K562 (cell line): ENCODE measurements around the gene CD300H. TPM values are rescaled to one million over a fixed set of nuclear protein-coding genes. Genes with fewer than 3 reads are reported as not detected.

Experiments used
- ATAC-seq: fragments of 200-7000 bp; cut with Tn5 transposase; 3 replicates; pipeline ENCODE4 v1.9.1; 2020; ENCODE audit warnings: moderate library complexity
- BruUV-seq: library from RNA; stranded (reverse); fragments of 400-500 nt; replicated peaks from 2 replicates; lab custom pipeline; 2021; lab: Mats Ljungman, UMichigan
- CTCF ChIA-PET: fragments of 300-600 bp; formaldehyde crosslinking; extraction: SDS; loops from one replicate; lab custom pipeline; 2021; ENCODE audit warnings: low intra/inter-chr PET ratio; lab: Yijun Ruan, JAX
- POLR2A ChIA-PET: fragments of 300-600, 350-650 bp; sonication (Branson Sonifier 250); formaldehyde crosslinking; extraction: SDS; loops from one replicate; lab custom pipeline; 2021; ENCODE audit warnings: antibody characterized with exemption, inconsistent platforms; lab: Yijun Ruan, JAX
- DNase-seq, 4 experiments: peaks; one replicate each; pipeline versions ENCODE4 v3.0.0 to v3.0.0-alpha.2; 2011 to 2018; ENCODE audit warnings: low spot score in 3 of 4, mixed read lengths in 3 of 4; ENCODE audit errors: extremely low read depth in 1 of 4
- FAIRE-seq: peaks from 2 replicates; lab custom pipeline; 2011; peaks lifted over from hg19 to GRCh38; lab: Jason Lieb, UNC
- H2AFZ ChIP-seq: 2 replicates; pipeline ENCODE4 v1.6.0; 2011; ENCODE audit warnings: low read depth, low read length, control low read depth, inconsistent platforms
- H3K27ac ChIP-seq: fragments of 200-600 bp; 3 replicates; pipeline ENCODE4 v1.8.0; 2011; ENCODE audit warnings: low read depth, mild to moderate bottlenecking, control low read depth, inconsistent platforms, low read length, moderate library complexity, mixed read lengths; ENCODE audit errors: extremely low read depth
- H3K27me3 ChIP-seq, 2 experiments: fragments of 300-600 bp in 1 of 2; 2 replicates in 1 of 2; 3 replicates in 1 of 2; pipeline versions ENCODE4 v1.6.0 to v1.8.0; 2011; ENCODE audit warnings: inconsistent platforms in 2 of 2, low read length in 2 of 2, mild to moderate bottlenecking in 1 of 2, mixed read lengths in 1 of 2, moderate library complexity in 1 of 2; ENCODE audit not compliant: control insufficient read depth in 2 of 2, insufficient read depth in 2 of 2
- H3K36me3 ChIP-seq: fragments of 300-600 bp; 3 replicates; pipeline ENCODE4 v1.8.0; 2011; ENCODE audit warnings: mild to moderate bottlenecking, low read length, inconsistent platforms; ENCODE audit not compliant: control insufficient read depth, insufficient read depth
- H3K4me1 ChIP-seq, 2 experiments: fragments of 200-600 bp in 1 of 2; replicated peaks in 1 of 2; 2 replicates in 1 of 2; 3 replicates in 1 of 2; pipeline versions ENCODE4 v1.5.1 to v1.8.0; 2011; ENCODE audit warnings: inconsistent platforms in 2 of 2, low read length in 2 of 2, mild to moderate bottlenecking in 1 of 2, mixed read lengths in 1 of 2, moderate library complexity in 1 of 2; ENCODE audit not compliant: control insufficient read depth in 2 of 2, insufficient read depth in 2 of 2
- H3K4me2 ChIP-seq: 2 replicates; pipeline ENCODE4 v1.6.1; 2011; ENCODE audit warnings: low read length, control low read depth, inconsistent platforms, mixed read lengths; ENCODE audit not compliant: insufficient read depth
- H3K4me3 ChIP-seq: fragments of 200-600 bp; sonication (generic), shearing (Covaris generic); 2 replicates; pipeline ENCODE4 v1.5.1; 2016; ENCODE audit warnings: control low read depth, inconsistent platforms
- H3K79me2 ChIP-seq: fragments of 200-600 bp; 3 replicates; pipeline ENCODE4 v1.8.0; 2011; ENCODE audit warnings: low read length, inconsistent platforms; ENCODE audit not compliant: control insufficient read depth, insufficient read depth
- H3K9ac ChIP-seq, 2 experiments: 2 replicates each; pipeline versions ENCODE4 v1.6.0 to v1.6.1; 2011; ENCODE audit warnings: low read depth in 2 of 2, low read length in 2 of 2, control low read depth in 1 of 2, inconsistent platforms in 1 of 2, mild to moderate bottlenecking in 1 of 2, mixed read lengths in 1 of 2; ENCODE audit not compliant: insufficient read depth in 1 of 2
- H3K9me1 ChIP-seq: one replicate; pipeline ENCODE4 v1.6.0; 2011; ENCODE audit warnings: inconsistent platforms, mild to moderate bottlenecking, low read length, moderate library complexity; ENCODE audit not compliant: control insufficient read depth, insufficient read depth
- H3K9me3 ChIP-seq: replicated peaks from 2 replicates; pipeline ENCODE4 v1.5.1; 2011; ENCODE audit warnings: low read depth, low read length, inconsistent platforms; ENCODE audit not compliant: control insufficient read depth, insufficient read depth
- H4K20me1 ChIP-seq: replicated peaks from 2 replicates; pipeline ENCODE4 v1.6.1; 2011; ENCODE audit warnings: low read length, inconsistent platforms, mixed read lengths; ENCODE audit not compliant: control insufficient read depth, insufficient read depth
- ATF7 ChIP-seq: fragments of 450-650 bp; IDR thresholded peaks from 2 replicates; pipeline ENCODE4 v1.7.1; 2014; ENCODE audit warnings: mild to moderate bottlenecking, moderate library complexity
- C11orf30 ChIP-seq: fragments of 450-650 bp; IDR thresholded peaks from 2 replicates; pipeline ENCODE4 v1.6.1; 2016; ENCODE audit warnings: low read depth, mild to moderate bottlenecking
- EGR1 ChIP-seq: fragments of 450-650 bp; conservative IDR thresholded peaks from 2 replicates; pipeline ENCODE4 v1.6.1; 2017; ENCODE audit warnings: mild to moderate bottlenecking
- GTF2B ChIP-seq: IDR thresholded peaks from 2 replicates; pipeline ENCODE4 v1.6.1; 2011; ENCODE audit not compliant: insufficient read length; ENCODE audit errors: extremely low read depth
- HMG20A ChIP-seq: fragments of 450-650 bp; formaldehyde crosslinking; conservative IDR thresholded peaks from 2 replicates; pipeline ENCODE4 v1.4.0; 2020; ENCODE audit warnings: mild to moderate bottlenecking, mixed read lengths
- HNRNPK ChIP-seq: fragments of 200-400 bp; formaldehyde crosslinking; IDR thresholded peaks from one replicate; pipeline ENCODE4 v1.6.1; 2018; ENCODE audit warnings: mild to moderate bottlenecking, low read depth, low read length; ENCODE audit not compliant: poor library complexity, severe bottlenecking
- LARP7 ChIP-seq: fragments of 450-650 bp; IDR thresholded peaks from 2 replicates; pipeline ENCODE4 v1.6.1; 2016
- MAFG ChIP-seq: fragments of 450-650 bp; conservative IDR thresholded peaks from 2 replicates; pipeline ENCODE4 v1.6.1; 2016; ENCODE audit warnings: missing genetic modification characterization, missing compliant biosample characterization
- MAFK ChIP-seq: IDR thresholded peaks from 2 replicates; pipeline ENCODE4 v1.6.1; 2011; ENCODE audit warnings: low read length, improper control_type of control experiment
- NFYB ChIP-seq: IDR thresholded peaks from 2 replicates; pipeline ENCODE4 v1.6.1; 2011; ENCODE audit warnings: mild to moderate bottlenecking, moderate library complexity; ENCODE audit not compliant: insufficient read length; ENCODE audit errors: extremely low read depth
- TAF9B ChIP-seq: fragments of 450-650 bp; IDR thresholded peaks from 2 replicates; pipeline ENCODE4 v1.6.1; 2018; ENCODE audit warnings: mild to moderate bottlenecking; ENCODE audit not compliant: partially characterized antibody
- THRAP3 ChIP-seq: fragments of 450-650 bp; IDR thresholded peaks from 2 replicates; pipeline ENCODE4 v1.6.1; 2016; ENCODE audit warnings: mild to moderate bottlenecking, inconsistent platforms, borderline replicate concordance
- ZNF3 ChIP-seq: fragments of 250-450 bp; sonication (Bioruptor Pico); IDR thresholded peaks from 2 replicates; pipeline ENCODE4 v1.5.0; 2021; ENCODE audit warnings: mild to moderate bottlenecking, moderate library complexity
- ZNF316 ChIP-seq: fragments of 450-650 bp; IDR thresholded peaks from 2 replicates; pipeline ENCODE4 v1.6.1; 2016
- WGBS: fragments of 100-300 bp; shearing (Covaris generic); methylation state at CpG from one replicate; pipeline ENCODE4 v1.1.6; 2016; ENCODE audit warnings: low coverage, mixed read lengths; ENCODE audit not compliant: insufficient coverage; ENCODE audit errors: missing lambda C conversion rate; 5-methylcytosine and 5-hydroxymethylcytosine counted together
- in situ Hi-C: fragments of 300-500 bp; cut with MboI; formaldehyde crosslinking; loops from 4 replicates; pipeline ENCODE4 v1.15.0; 2018; ENCODE audit warnings: inconsistent platforms, mixed read lengths
- intact Hi-C: fragments of 100-400 bp; cut with micrococcal nuclease; formaldehyde crosslinking; loops from 2 replicates; pipeline ENCODE4 v1.14.2; 2022
- polyA plus RNA-seq, 8 experiments: library from polyadenylated mRNA; depleted of rRNA in 4 of 8; stranded (reverse) in 5 of 8; unstranded in 3 of 8; fragments of >200 nt; fragmentation: Nextera tagmentation in 2 of 8; fragmentation: Illumina TruSeq in 1 of 8; extraction: Ambion mirVana in 2 of 8; extraction: Trizol in 1 of 8; gene quantifications; 2 replicates each; pipeline versions ENCODE4 v1.2.1 to v1.2.3, GENCODE V29; 2011 to 2014; ENCODE audit warnings: inconsistent platforms in 1 of 8, missing spikeins in 1 of 8
- total RNA-seq, 7 experiments: library from RNA; depleted of rRNA in 6 of 7; stranded (reverse); fragments of >200 nt in 6 of 7; fragmentation: Illumina TruSeq in 2 of 7; extraction: Trizol in 2 of 7; gene quantifications; 2 replicates each; pipeline versions ENCODE4 v1.2.1 to v1.2.3, GENCODE V29; 2011 to 2021; ENCODE audit warnings: low replicate concordance in 1 of 7
- TF ChIP-seq, protein P1 (sequence below): fragments of 450-650 bp; IDR thresholded peaks from 2 replicates; pipeline ENCODE4 v1.6.1; 2016; ENCODE audit warnings: missing biosample characterization, missing genetic modification characterization

Gene CD300H
- total and polyA plus RNA-seq, 9 of the 15 experiments (the other 6 are each of a cell fraction or from before 2014, with no cell fraction given), result not detected

DNA sequence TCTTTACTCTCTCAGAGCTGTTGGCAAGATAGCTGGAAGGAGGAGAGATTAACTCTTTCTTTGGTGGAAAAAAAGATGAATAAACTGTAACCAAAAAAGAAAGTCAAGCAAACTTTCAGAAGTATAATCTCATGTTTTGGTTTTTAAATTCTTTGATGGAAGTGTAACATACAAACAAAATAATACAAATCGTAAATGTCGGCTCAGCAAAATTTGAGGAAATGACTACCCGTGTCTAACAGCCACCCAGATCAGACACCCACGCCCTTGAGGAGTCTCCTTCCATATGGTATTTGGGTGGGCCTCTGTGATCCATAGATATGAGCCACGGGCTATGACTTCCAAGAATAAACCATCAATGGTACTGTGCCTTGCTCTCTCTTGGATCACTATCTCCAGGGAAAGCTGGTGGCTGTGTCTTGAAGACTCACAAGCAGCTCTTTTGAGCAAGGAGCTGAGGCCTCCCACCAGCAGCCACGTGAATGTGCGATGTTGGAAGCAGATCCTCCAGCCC lies 11.8 kb downstream of the CD300H start:
- Histone ChIP-seq H3K4me3 (no peak overlapping the region), H4K20me1 (no peaks in the 10 kb centered on the region; the same call in 1 of the 2 replicates), H3K27me3 (peaks cover 11 to 46% of the 10 kb centered on the region in 2 experiments; a peak in 4 of 5 replicates), H2AFZ (no peak overlapping the region), H3K36me3 (no peaks in the 10 kb centered on the region), H3K27ac (no peak overlapping the region), H3K9me1 (no peaks in the 10 kb centered on the region), H3K79me2 (no peaks in the 10 kb centered on the region), H3K9ac (no peak overlapping the region), H3K4me1 (0 out of 5 replicates have a peak, but pooled peaks cover 2 to 3% of the 10 kb centered on the region in 2 experiments), H3K4me2 (no peak overlapping the region), H3K9me3 (no peaks in the 10 kb centered on the region)
- in situ Hi-C loops (no loop called here), intact Hi-C loops (no loop called here)
- under 1% methylated on average over 7 of the region's 7 CpGs for WGBS
- FAIRE-seq (no peak), ATAC-seq (no peak), DNase-seq (peak in 1 of 4 experiments; percentile 10)
- BruUV-seq, result no TSS peak
- no peak for TF ChIP-seq GTF2B
- no peak for TF ChIP-seq HNRNPK
- TF ChIP-seq TAF9B, result no peak
- 0 out of 2 replicates have a peak, but pooled peaks have one; percentile 13 for TF ChIP-seq EGR1
- no peak for TF ChIP-seq NFYB
- no peak for TF ChIP-seq ZNF3 (CRISPR knock-in tag)
- TF ChIP-seq C11orf30, result peak; percentile 67
- TF ChIP-seq ZNF316, result peak; percentile 74
- no peak for TF ChIP-seq HMG20A (CRISPR knock-in tag)
- TF ChIP-seq LARP7, result no peak
- TF ChIP-seq, protein P1, sequence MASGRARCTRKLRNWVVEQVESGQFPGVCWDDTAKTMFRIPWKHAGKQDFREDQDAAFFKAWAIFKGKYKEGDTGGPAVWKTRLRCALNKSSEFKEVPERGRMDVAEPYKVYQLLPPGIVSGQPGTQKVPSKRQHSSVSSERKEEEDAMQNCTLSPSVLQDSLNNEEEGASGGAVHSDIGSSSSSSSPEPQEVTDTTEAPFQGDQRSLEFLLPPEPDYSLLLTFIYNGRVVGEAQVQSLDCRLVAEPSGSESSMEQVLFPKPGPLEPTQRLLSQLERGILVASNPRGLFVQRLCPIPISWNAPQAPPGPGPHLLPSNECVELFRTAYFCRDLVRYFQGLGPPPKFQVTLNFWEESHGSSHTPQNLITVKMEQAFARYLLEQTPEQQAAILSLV (tag), result no peak
- no peak for TF ChIP-seq THRAP3
- TF ChIP-seq MAFG, result peak; percentile 50
- TF ChIP-seq MAFK, result peak; percentile 30; the same call in 1 of the 2 replicates
- no peak for TF ChIP-seq ATF7
- ChIA-PET CTCF (no interaction called here), POLR2A (no interaction called here)
